AG08396 (cell line): ENCODE measurements around the gene KRTAP4-4.
"Not testable (repeated sequence)": the region's sequence is repeated elsewhere in the genome, so short reads cannot be mapped to it uniquely, and the experiment has no call there.

Experiments used
- DNase-seq: peaks from one replicate; pipeline ENCODE4 v3.0.0; 2012; ENCODE audit warnings: low spot score, mixed read lengths

The KRTAP4-4 gene

DNA sequence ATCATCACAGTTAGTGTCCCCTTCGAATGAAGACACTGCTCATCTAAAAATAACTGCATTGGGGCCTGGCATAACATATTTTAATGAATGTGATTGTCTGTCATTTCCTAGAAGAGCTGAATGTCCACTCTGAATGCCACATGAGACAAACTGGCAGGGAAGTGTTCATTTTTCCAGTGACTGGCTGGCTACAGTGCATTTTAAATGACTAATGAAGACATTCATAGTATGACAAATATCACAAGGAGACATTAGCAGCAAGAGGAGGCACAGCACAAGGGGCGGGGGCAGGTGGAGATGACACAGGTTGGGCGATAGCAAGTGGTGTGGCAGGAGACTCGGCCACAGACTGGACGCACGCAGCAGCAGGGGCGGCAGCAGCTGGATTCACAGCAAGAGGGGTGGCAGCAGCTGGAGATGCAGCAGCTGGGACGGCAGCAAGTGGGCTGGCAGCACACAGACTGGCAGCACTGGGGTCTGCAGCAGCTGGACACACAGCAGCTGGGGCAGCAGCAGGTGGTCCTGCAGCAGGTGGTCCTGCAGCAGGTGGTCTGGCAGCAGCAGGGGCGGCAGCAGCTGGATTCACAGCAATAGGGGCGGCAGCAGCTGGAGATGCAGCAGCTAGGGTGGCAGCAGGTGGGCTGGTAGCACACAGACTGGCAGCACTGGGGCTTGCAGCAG, 11.4 kb downstream of the KRTAP4-4 start:
- DNase-seq, result not testable (repeated sequence)

DNA sequence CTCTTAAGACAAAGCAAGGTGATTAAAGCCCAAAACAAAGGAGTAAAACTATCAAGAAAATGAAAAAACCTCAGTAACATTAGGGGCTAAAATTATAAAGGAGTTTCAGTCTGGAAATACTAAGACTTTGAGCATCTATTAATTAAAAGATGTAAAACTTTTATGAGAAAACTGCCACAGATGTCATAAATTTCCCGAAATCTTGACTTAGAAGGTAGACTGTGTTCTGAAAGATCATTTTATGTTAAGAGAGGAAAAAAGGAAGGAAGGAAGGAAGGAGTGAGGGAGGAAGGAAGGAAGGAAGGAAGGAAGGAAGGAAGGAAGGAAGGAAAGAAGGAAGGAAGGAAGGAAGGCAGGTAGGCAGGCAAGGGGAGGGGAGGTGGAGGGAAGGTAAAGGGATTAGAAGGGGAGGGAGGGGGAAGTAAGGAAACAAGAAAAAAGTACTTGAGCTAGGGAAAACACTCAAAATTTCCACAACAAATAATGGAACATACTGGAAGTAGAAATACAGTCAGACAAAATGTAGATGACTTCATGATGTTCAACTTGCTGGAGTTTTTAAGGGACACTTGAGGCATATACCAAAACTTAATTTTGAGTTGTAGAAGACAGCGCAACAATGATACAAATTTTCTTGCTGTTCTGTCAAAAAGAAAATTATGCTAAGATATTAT, 12.9 kb downstream of the KRTAP4-4 start:
- no peak for DNase-seq

DNA sequence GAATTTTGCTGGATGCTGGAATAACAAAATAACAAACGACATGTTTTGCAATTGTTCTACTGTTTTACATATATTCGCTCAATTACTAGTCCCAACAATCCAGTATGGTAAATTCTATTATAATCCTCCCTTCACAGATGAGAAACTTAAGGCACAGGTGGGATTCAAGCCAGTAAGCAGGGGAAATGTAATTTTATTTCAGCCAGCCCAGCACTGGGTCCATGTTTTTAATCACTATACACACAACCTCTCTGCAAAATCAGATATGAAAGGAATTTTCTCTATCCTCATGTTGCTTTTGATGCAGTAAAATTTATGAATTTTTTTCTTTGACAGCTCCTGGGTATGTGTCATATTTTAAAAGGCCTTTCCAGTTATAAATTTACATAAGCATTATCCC, 15.3 kb downstream of the KRTAP4-4 start:
- no peak for DNase-seq

DNA sequence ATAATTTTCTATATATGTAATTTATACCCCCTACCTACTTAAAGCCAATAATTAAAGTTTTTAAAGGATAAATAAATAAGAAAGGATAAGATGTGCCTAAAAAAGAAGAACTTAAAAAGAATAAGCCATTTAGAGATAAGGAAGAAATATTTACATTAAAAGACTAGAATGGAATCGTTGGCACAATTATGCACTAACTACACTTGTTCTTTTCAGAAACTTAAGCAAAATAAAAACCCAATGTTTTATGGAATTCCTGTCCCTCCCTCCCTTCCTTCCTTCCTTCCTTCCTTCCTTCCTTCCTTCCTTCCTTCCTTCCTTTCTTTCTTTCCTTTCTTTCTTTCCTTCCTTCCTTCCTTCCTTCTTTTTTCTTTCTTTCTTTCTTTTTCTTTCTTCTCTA, 15.7 kb downstream of the KRTAP4-4 start:
- no peak for DNase-seq

DNA sequence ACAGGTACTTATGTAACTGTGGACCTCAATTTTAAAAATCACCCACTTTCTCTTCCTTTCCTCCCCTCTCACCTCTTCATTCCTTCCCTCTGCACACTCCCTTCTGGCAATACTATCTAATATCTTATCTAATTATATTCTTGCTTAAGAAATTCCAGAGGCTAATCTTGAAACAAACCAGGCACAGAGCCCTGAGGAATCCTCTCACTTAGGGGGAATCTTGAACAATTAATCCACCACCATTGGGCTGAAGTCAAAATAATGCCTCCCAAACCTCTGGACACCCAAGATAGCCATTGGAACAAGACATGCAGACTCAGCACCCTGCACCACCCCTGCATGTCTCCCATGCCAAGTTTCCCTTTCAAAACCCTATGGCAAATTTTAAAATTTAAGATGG, 19.2 kb downstream of the KRTAP4-4 start:
- DNase-seq, result no peak

DNA sequence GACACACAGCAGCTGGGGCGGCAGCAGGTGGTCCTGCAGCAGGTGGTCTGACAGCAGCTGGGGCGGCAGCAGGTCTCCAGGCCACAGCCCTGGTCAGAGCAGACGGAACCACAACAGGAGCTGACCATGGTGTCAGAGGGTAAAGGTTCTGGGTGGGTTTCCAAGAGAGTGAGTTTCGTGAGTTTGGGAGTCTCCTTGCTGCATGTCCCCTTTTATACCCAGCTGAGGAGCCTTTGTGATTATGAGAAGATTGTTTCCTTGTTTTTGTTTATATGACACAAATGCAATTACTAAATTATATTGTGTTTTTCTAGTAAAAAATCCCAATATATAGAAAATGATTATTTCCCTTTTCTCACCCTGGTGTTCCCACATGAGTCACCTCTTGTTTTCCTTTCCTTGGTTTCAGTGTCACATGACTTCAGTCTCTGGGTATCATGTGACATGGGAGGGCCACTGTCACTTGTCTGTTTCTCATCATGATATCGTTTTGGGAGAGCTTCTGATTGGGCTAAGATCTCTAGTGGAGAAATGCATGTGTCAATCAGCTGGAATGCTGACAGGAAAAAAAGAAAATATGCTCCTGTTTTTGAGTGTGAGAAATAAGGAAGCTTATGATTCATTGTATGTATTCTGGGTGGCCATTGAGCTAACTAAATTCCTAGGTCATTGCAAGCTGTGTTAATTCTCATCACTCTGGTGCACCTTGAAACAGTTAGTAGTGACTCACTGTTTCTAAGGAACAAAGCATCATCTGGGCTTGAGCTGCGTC, 20.0 kb downstream of the KRTAP4-4 start, which contains the start of gene KRTAP4-6:
Gene KRTAP4-6 (minus strand): TSS at position 185 of the 772 bp plus-strand sequence. CDS start 57 bp downstream, at position 128.
- DNase-seq, result peak; percentile 49

DNA sequence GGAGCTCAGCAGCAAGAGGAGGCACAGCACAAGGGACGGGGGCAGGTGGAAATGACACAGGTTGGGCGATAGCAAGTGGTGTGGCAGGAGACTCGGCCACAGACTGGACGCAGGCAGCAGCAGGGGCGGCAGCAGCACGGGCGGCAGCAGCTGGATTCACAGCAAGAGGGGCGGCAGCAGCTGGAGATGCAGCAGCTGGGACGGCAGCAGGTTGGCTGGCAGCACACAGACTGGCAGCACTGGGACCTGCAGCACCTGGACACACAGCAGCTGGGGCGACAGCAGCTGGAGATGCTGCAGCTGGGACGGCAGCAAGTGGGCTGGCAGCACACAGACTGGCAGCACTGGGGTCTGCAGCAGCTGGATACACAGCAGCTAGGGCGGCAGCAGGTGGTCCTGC, 20.7 kb downstream of the KRTAP4-4 start:
- DNase-seq, result not testable (repeated sequence)

DNA sequence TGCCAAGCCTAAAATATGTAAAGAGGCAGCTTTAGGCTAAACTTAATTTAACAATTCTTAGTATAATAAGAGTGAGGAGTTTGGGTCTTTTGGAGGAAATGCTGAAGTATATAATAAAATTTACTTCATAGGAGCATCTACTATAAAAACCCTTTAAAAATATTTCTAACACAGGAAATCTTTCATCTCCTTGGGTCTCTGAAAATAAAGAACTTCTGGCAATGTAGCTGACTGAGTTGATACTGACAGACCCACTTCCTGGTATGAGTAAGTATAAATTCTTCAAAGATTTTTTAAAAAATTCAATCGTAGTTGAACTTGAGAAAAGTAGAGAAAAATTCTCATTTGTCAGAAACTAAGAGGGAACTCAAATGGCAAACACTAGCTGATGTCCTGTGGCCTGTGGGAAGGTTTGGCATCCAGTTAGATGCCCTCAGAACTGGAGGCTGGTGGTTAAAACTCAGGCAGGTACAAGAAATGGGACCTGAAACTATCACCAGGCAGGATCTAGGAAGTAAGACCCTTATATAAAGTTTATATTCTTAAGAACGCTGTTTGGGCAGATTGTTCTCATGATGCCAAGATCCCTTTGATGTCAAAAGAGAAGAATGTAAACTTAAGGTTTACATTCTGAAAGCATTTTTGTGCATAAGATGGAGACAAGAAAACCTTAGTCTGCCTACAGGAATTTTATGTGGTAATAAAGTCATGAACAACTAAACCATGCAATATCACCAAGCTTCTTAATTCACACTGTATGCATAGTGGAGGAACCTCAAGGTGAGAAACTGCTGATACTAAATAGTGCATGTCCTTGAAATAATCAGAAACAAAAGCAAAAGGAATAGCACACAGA, 26.4 kb downstream of the KRTAP4-4 start:
- DNase-seq, result peak; percentile 14

DNA sequence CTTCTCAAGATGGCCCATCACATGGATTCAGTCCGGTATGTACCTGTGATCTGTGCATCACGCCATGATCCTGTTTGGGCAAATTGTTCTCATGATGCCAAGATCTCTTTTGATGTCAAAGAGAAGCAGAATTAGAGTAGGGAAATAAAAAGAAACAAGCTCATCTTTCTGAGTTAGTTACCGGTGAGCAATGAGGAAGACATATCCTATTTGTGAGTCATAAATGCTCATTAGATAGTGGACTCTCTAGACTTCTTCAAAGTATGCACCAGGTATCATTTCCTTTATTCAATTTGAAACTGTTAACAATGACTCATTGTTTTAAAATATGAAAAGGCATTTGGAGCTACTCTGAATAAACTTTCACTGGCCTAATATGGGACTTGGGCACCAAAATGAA, 28.6 kb downstream of the KRTAP4-4 start:
- peak; percentile 12 for DNase-seq

DNA sequence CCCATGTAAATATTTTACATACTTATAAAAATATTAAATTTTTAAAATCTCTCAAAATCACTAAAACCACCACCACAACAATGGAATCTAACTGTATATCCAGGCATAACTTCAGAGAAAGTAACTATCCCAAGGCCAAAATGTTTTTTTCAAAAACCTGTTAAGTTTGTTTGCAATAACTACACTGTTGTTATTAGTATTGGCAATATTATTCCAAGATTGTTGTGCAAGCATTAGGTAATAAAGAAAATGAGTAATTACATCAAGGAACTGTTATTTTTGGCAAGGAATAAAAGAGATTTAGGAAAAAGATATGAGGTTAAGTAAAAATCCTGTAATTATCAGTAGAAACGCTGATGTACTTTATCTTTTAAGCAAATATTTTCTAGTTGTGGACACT, 33.2 kb downstream of the KRTAP4-4 start:
- no peak for DNase-seq

DNA sequence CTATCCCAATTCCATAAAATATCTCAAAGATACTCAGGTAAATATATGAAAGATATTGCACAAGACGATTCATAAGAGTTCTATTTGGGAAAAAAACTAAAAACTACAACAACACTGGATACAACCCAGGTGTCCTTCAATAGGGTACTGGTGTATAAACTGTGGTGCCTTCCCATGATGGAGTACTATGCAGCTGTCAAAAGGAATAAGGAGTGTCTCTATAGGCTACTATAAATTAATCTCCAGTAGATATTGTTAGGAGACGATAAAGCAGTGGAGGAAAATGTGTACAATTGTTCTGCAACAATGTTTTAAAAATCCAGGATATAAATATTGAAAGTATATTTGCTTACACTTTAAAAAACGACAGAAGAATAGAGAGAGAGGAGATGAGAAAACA, 34.1 kb downstream of the KRTAP4-4 start:
- no peak for DNase-seq

DNA sequence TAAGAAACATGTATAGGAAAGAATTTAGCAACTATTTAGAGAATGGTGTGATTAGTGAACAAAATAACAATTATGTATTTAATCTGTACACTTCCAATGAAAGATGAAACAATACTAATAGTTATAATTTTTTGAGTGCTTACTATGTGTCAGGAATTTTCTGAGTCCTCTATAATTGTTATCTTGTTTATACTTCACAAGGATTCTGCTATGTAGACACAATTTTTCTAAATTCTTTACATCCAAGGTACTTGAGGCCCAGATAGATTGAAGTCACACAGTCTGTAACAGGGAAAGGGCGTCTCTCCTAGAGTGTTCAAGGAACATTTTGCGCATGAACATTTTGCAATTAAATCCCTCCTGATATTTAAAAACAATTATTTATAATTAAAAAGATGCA, 35.5 kb downstream of the KRTAP4-4 start:
- DNase-seq, result no peak

DNA sequence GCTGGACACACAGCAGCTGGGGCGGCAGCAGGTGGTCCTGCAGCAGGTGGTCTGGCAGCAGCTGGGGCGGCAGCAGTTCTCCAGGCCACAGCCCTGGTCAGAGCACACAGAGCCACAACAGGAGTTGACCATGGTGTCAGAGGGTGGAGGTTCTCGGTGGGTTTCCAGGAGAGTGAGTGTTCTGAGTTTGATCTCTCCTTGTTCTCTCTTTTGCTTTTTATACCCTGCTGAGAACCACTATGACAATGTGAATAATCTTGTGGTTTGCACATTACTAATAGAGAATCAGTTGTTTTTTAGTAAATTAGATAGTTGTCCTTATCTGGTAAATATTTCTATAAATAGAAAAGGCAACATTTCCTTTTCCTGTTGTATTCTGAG, 36.6 kb downstream of the KRTAP4-4 start, which contains the start of gene KRTAP4-12:
Gene KRTAP4-12 (minus strand): TSS at position 192 of the 381 bp plus-strand sequence. CDS start 60 bp downstream, at position 132.
- DNase-seq, result not testable (repeated sequence)

DNA sequence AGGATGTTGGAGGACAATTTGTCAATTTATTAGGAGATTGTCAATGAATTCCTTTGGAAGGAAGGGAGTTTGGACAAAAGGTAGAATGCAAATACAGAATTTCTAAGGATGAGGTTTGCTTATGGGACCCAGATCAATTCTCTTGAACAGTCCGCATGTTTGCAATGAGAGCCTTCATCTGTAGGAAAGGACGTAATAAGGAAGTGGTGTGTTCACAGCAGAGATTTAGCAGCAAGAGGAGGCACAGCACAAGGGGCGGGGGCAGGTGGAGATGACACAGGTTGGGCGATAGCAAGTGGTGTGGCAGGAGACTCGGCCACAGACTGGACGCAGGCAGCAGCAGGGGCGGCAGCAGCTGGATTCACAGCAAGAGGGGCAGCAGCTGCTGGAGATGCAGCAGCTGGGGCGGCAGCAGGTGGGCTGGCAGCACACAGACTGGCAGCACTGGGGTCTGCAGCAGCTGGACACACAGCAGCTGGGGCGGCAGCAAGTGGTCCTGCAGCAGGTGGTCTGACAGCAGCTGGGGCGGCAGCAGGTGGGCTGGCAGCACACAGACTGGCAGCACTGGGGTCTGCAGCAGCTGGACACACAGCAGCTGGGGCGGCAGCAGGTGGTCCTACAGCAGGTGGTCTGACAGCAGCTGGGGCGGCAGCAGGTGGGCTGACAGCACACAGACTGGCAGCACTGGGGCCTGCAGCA, 37.1 kb downstream of the KRTAP4-4 start:
- not testable (repeated sequence) for DNase-seq

DNA sequence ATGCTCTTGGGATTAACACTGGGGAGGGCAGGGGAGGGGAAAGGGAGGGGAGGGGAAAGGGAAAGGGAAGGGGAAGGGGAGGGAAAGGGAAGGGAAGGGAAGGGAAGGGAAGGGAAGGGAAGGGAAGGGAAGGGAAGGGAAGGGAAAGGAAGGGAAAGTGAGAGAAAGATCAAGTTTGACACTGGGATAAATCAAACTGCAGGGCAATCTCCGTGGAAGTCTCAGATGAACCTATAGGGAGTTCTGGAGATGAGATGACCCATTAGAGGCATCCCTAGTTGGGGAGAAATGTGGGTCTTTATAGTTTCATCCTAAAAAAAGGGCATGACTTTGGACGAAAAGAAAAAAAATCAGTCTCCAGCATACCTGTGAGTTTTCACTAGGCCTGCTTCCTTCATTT, 38.8 kb downstream of the KRTAP4-4 start:
- no peak for DNase-seq

DNA sequence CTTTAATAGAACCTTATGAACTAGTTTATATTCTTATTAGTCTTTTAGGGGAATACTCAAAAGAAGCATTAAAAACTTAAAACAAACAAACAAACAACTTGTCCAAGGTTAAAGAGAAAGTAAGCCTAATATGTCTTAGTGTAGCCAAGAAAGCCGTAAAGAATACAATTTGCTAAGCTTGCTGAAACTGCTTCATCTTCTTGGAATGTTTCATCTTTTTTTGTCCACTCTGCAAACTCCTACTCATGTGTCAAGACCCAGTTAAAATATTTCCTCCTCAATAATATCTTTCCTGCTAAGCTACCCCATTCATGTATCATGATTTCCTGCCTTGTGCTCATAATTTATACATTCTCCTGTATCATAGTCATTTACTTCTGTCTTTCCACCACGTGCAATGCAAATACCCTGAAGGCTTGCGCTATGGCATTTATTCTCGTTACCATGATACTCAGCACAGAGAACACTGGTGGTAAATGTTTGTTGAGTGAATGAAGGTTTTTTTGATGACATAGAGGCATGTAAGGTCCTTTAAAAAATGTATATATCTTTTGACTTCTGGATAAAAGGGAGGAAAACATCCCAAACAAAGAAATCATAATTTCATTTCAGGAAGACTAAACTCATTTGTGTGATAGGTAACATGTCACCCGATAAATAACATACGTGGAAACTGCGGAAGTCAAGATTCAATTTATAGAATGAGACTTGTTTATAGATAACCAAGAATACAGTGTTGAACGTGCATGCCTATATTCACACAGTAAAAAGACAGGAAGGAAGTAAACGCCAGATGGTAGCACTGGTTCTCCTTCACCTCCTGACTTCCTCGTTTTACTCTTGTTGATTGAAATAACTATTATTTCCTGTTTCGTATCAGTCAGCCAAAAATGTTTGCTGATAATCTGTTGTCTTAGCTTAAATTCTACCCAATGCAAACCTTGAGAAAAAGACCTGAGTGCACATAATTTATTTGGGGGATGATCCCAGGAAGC, 40.6 kb downstream of the KRTAP4-4 start:
- DNase-seq, result not testable (repeated sequence)

DNA sequence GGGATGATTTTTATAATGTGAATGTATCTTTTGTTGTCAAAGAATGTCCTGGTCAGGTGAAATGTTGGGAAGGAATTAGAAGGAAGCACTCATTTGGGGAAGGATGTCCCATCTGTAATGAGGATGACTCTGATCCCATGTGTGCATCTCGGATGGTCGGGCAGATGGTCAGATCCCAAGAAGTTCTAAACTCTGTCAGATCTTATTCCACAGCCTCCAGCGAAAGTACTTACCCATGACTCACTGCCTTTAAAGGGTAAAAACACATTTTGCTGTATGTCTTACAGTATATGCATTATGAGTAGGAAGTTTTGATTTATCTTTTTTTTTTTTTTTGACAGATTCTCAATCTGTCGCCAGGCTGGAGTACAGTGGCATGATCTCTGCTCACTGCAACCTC, 41.8 kb downstream of the KRTAP4-4 start:
- DNase-seq, result no peak

DNA sequence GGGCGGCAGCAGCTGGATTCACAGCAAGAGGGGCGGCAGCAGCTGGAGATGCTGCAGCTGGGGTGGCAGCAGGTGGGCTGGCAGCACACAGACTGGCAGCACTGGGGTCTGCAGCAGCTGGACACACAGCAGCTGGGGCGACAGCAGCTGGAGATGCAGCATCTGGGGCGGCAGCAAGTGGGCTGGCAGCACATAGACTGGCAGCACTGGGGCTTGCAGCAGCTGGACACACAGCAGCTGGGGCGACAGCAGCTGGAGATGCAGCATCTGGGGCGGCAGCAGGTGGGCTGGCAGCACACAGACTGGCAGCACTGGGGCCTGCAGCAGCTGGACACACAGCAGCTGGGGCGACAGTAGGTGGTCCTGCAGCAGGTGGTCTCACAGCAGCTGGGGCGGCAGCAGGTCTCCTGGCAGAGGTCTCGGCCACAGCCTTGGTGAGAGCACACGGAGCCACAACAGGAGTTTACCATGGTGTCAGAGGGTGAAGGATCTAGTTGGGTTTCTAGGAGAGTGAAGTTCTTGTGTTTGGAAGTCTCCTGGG, 42.6 kb downstream of the KRTAP4-4 start, which contains the start of gene KRTAP4-11:
Gene KRTAP4-11 (minus strand): TSS at position 528 of the 541 bp plus-strand sequence. CDS start 58 bp downstream, at position 470.
- DNase-seq, result not testable (repeated sequence)

DNA sequence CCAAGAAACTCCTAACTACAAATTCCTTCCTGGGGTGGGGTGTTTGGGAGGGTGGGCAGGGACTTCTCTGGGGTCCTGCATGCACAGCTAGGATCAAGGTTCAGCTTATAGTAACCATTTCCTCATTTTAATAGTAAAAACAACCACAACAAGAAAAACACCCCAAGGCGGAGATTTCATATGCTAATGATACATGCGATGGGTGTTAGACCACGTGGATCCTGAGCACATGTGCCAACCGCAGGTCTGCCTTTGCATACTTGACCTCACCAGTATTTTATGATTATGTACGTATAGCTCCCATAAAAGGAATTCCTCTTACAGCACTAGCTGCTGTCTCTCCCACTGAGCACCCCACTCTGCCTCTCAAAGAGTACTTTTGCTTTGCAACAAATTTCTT, 44.3 kb downstream of the KRTAP4-4 start:
- DNase-seq, result no peak
